SK-N-SH (cell line): ENCODE measurements around the gene LTC4S. TPM values are rescaled to one million over a fixed set of nuclear protein-coding genes. Genes with fewer than 3 reads are reported as not detected.

Experiments used
- CTCF ChIA-PET: fragments of 300-600, 350-600 bp; formaldehyde crosslinking; extraction: SDS; loops from one replicate; lab custom pipeline; 2021; lab: Yijun Ruan, JAX
- POLR2A ChIA-PET: fragments of 350-600 bp; sonication (Branson Sonifier 250); formaldehyde crosslinking; extraction: SDS; loops from one replicate; lab custom pipeline; 2020; ENCODE audit warnings: antibody characterized with exemption, inconsistent platforms; lab: Yijun Ruan, JAX
- DNase-seq: peaks from one replicate; pipeline ENCODE4 v3.0.0; 2012
- H2AFZ ChIP-seq: fragments of 200-600 bp; sonication (generic); 2 replicates; pipeline ENCODE4 v1.8.1; 2016; ENCODE audit warnings: antibody characterized with exemption, mild to moderate bottlenecking, low read depth
- H3F3A ChIP-seq: fragments of 200-600 bp; sonication (generic); replicated peaks from 2 replicates; pipeline ENCODE3; 2016; ENCODE audit warnings: antibody characterized with exemption, mild to moderate bottlenecking; ENCODE audit not compliant: insufficient read depth
- H3K27ac ChIP-seq, 2 experiments: fragments of 200-500 bp in 1 of 2; fragments of 200-600 bp in 1 of 2; sonication (Bioruptor generic) in 1 of 2; sonication (generic), shearing (Covaris generic) in 1 of 2; 2 replicates each; pipeline versions ENCODE4 v1.5.1 to v1.6.1; 2014 to 2016; ENCODE audit warnings: low read depth in 2 of 2, inconsistent platforms in 1 of 2, low read length in 1 of 2, mild to moderate bottlenecking in 1 of 2, mixed read lengths in 1 of 2
- H3K27me3 ChIP-seq: fragments of 200-600 bp; sonication (generic), shearing (Covaris generic); 2 replicates; pipeline ENCODE4 v1.6.1; 2016; ENCODE audit warnings: mixed run types; ENCODE audit not compliant: insufficient read depth
- H3K36me3 ChIP-seq, 2 experiments: fragments of 200-500 bp in 1 of 2; fragments of 200-600 bp in 1 of 2; sonication (Bioruptor generic) in 1 of 2; sonication (generic) in 1 of 2; replicated peaks in 1 of 2; 2 replicates each; pipeline versions ENCODE3 to v1.5.1; 2014 to 2016; ENCODE audit warnings: low read length in 1 of 2, mild to moderate bottlenecking in 1 of 2; ENCODE audit not compliant: insufficient read depth in 2 of 2, control insufficient read depth in 1 of 2
- H3K4me1 ChIP-seq, 2 experiments: fragments of 200-500 bp in 1 of 2; fragments of 200-600 bp in 1 of 2; sonication (Bioruptor generic) in 1 of 2; sonication (generic), shearing (Covaris generic) in 1 of 2; 2 replicates each; pipeline versions ENCODE4 v1.5.1 to v1.6.1; 2014 to 2016; ENCODE audit warnings: low read depth in 1 of 2, low read length in 1 of 2, mixed run types in 1 of 2; ENCODE audit not compliant: insufficient read depth in 2 of 2, control insufficient read depth in 1 of 2
- H3K4me2 ChIP-seq: fragments of 200-600 bp; sonication (generic), shearing (Covaris generic); 2 replicates; pipeline ENCODE4 v1.6.1; 2017; ENCODE audit warnings: mixed run types
- H3K4me3 ChIP-seq, 2 experiments: fragments of 200-500 bp in 1 of 2; fragments of 200-600 bp in 1 of 2; sonication (Bioruptor generic) in 1 of 2; sonication (generic), shearing (Covaris generic) in 1 of 2; 2 replicates each; pipeline versions ENCODE4 v1.5.1 to v1.8.1; 2014 to 2016; ENCODE audit warnings: low read depth in 2 of 2, inconsistent platforms in 1 of 2, low read length in 1 of 2, mild to moderate bottlenecking in 1 of 2, mixed read lengths in 1 of 2, moderate library complexity in 1 of 2
- H3K79me2 ChIP-seq: fragments of 200-600 bp; sonication (generic); 2 replicates; pipeline ENCODE4 v1.8.1; 2017; ENCODE audit warnings: mild to moderate bottlenecking; ENCODE audit not compliant: insufficient read depth
- H3K9ac ChIP-seq: fragments of 200-600 bp; sonication (generic); 2 replicates; pipeline ENCODE4 v1.6.1; 2017; ENCODE audit warnings: mixed run types
- H3K9me2 ChIP-seq: fragments of 200-600 bp; sonication (generic); 2 replicates; pipeline ENCODE4 v1.6.1; 2017; ENCODE audit warnings: mixed run types
- H3K9me3 ChIP-seq: fragments of 200-600 bp; sonication (generic); 2 replicates; pipeline ENCODE4 v1.6.1; 2017; ENCODE audit warnings: mixed run types, mild to moderate bottlenecking, moderate library complexity
- H4K20me1 ChIP-seq: fragments of 200-600 bp; sonication (generic); 2 replicates; pipeline ENCODE4 v1.6.1; 2017; ENCODE audit warnings: mild to moderate bottlenecking, mixed run types; ENCODE audit not compliant: insufficient read depth
- CHD2 ChIP-seq: fragments of 150-350 bp; IDR thresholded peaks from 2 replicates; pipeline ENCODE4 v1.6.1; 2018; ENCODE audit warnings: low read length; ENCODE audit not compliant: partially characterized antibody
- ELF1 ChIP-seq: IDR thresholded peaks from 2 replicates; pipeline ENCODE4 v1.4.0; 2012
- EZH2phosphoT487 ChIP-seq: fragments of 200-600 bp; sonication (generic); IDR thresholded peaks from 2 replicates; pipeline ENCODE4 v1.6.1; 2017; ENCODE audit warnings: low read depth, mixed run types, mild to moderate bottlenecking, antibody characterized with exemption, moderate library complexity, borderline replicate concordance
- FOSL2 ChIP-seq: IDR thresholded peaks from 2 replicates; pipeline ENCODE4 v1.4.0; 2012; ENCODE audit warnings: low read depth, mild to moderate bottlenecking, moderate library complexity, borderline replicate concordance
- FOXM1 ChIP-seq: IDR thresholded peaks from 2 replicates; pipeline ENCODE4 v1.4.0; 2012; ENCODE audit warnings: low read depth, mild to moderate bottlenecking
- GABPA ChIP-seq: IDR thresholded peaks from 2 replicates; pipeline ENCODE4 v1.4.0; 2012; ENCODE audit warnings: low read depth, mild to moderate bottlenecking
- PBX3 ChIP-seq: IDR thresholded peaks from 2 replicates; pipeline ENCODE4; 2012
- POLR2AphosphoS5 ChIP-seq: IDR thresholded peaks from 2 replicates; pipeline ENCODE4 v1.6.1; 2012; ENCODE audit warnings: low read depth, low read length
- SMC3 ChIP-seq: IDR thresholded peaks from 2 replicates; pipeline ENCODE4 v1.6.1; 2012; ENCODE audit warnings: low read depth, low read length, improper control_type of control experiment
- USF2 ChIP-seq: fragments of 150-350 bp; IDR thresholded peaks from 2 replicates; pipeline ENCODE4 v1.6.1; 2017; ENCODE audit warnings: antibody characterized with exemption, low read length, low read depth, borderline replicate concordance
- YY1 ChIP-seq: IDR thresholded peaks from 2 replicates; pipeline ENCODE4 v1.4.0; 2012; ENCODE audit warnings: low read depth, mild to moderate bottlenecking
- WGBS: methylation state at CpG from one replicate; pipeline ENCODE4 v1.1.6; 2017; ENCODE audit warnings: low lambda C conversion rate; 5-methylcytosine and 5-hydroxymethylcytosine counted together
- polyA plus RNA-seq, 3 experiments: library from polyadenylated mRNA; depleted of rRNA; stranded (reverse); fragments of >200 nt; gene quantifications; 2 replicates each; pipeline ENCODE4 v1.2.3, GENCODE V29; 2012
- TF ChIP-seq, protein P1 (sequence below): IDR thresholded peaks from 2 replicates; pipeline ENCODE4 v1.4.0; 2012; ENCODE audit warnings: low read depth, borderline replicate concordance
- TF ChIP-seq, protein P2 (sequence below): IDR thresholded peaks from 2 replicates; pipeline ENCODE4 v1.4.0; 2012; ENCODE audit warnings: low read depth

Gene LTC4S
- polyA plus RNA-seq, 1 of the 3 experiments (the other 2 are of a cell fraction) = 0.43 TPM

GRCh38 chr5:179771311-179771895 lies 22.4 kb upstream of the LTC4S start:
- Histone ChIP-seq H3F3A (peaks cover 3% of the 10 kb centered on the region), H3K79me2 (peaks cover 58% of the 10 kb centered on the region), H3K36me3 (peaks cover 53 to 66% of the 10 kb centered on the region in 2 experiments), H3K9me2 (no peaks in the 10 kb centered on the region), H3K27ac (no peak overlapping the region), H3K4me2 (no peak overlapping the region), H3K4me3 (no peak overlapping the region), H3K27me3 (no peaks in the 10 kb centered on the region), H4K20me1 (no peaks in the 10 kb centered on the region; the same call in 1 of the 2 replicates), H3K9ac (no peak overlapping the region), H2AFZ (no peak overlapping the region), H3K9me3 (no peaks in the 10 kb centered on the region), H3K4me1 (peaks cover 3 to 12% of the 10 kb centered on the region in 2 experiments; a peak in 3 of 4 replicates)
- ChIA-PET POLR2A (no interaction called here), CTCF (interaction anchor here (1.2 to 2.7 kb wide), 3 partner anchors 9 to 25 kb away, joined by 3 to 21 read pairs (median 3); no protein-coding TSS in a partner anchor)
- TF ChIP-seq POLR2AphosphoS5 (no peak), CHD2 (no peak), GABPA (no peak), EZH2phosphoT487 (no peak), FOXM1 (no peak), ELF1 (no peak), SMC3 (no peak), YY1 (no peak)
- TF ChIP-seq, protein P1, sequence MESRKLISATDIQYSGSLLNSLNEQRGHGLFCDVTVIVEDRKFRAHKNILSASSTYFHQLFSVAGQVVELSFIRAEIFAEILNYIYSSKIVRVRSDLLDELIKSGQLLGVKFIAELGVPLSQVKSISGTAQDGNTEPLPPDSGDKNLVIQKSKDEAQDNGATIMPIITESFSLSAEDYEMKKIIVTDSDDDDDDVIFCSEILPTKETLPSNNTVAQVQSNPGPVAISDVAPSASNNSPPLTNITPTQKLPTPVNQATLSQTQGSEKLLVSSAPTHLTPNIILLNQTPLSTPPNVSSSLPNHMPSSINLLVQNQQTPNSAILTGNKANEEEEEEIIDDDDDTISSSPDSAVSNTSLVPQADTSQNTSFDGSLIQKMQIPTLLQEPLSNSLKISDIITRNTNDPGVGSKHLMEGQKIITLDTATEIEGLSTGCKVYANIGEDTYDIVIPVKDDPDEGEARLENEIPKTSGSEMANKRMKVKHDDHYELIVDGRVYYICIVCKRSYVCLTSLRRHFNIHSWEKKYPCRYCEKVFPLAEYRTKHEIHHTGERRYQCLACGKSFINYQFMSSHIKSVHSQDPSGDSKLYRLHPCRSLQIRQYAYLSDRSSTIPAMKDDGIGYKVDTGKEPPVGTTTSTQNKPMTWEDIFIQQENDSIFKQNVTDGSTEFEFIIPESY = no peak
- TF ChIP-seq, protein P2, sequence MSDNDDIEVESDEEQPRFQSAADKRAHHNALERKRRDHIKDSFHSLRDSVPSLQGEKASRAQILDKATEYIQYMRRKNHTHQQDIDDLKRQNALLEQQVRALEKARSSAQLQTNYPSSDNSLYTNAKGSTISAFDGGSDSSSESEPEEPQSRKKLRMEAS = no peak
- 88% methylated on average over 4 of the region's 4 CpGs for WGBS
- DNase-seq = no peak

DNA sequence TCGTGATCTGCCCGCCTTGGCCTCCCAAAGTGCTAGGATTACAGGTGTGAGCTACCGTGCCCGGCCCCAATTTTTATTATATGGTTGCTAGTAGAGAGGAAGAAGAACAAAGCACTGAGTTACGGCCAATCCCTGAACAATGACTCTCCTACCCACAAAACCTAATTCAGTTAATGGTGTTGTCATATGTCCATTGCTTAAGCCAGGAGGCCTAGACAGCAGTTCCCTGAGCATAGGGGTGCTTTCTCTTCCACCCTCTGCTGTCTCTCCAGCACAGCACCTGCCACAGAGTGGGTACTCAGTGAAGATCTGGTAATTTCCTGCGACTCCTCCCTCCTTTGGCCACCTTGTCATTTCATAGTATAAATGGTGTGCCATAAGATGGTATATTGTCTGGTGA lies 21.4 kb upstream of the LTC4S start:
- CTCF ChIA-PET = interaction anchor here (2.7 kb wide), 1 partner anchor 10 kb away, joined by 21 read pairs; no protein-coding TSS in a partner anchor
- no peaks in the 10 kb centered on the region; the same call in 1 of the 2 replicates for H4K20me1 ChIP-seq

More for the DNA sequence above, 21.4 kb upstream of the LTC4S start:
- peaks cover 0 to 3% of the 10 kb centered on the region in 2 experiments; a peak in 1 of 4 replicates for H3K4me1 ChIP-seq
- WGBS = 97% methylated on average over 6 of the region's 6 CpGs
- H3K79me2 ChIP-seq = peaks cover 48% of the 10 kb centered on the region
- no peaks in the 10 kb centered on the region for H3F3A ChIP-seq
- no peak overlapping the region for H3K9ac ChIP-seq
- no peaks in the 10 kb centered on the region for H3K9me2 ChIP-seq
- peaks cover 56 to 71% of the 10 kb centered on the region in 2 experiments for H3K36me3 ChIP-seq
- H3K4me3 ChIP-seq = no peak overlapping the region
- H3K27ac ChIP-seq = no peak overlapping the region
- no peak overlapping the region for H2AFZ ChIP-seq
- no peaks in the 10 kb centered on the region for H3K27me3 ChIP-seq
- no peak for DNase-seq
- H3K4me2 ChIP-seq = no peak overlapping the region
- POLR2A ChIA-PET = no interaction called here
- no peak for TF ChIP-seq EZH2phosphoT487
- TF ChIP-seq PBX3 = no peak
- TF ChIP-seq USF2 = no peak
- no peak for TF ChIP-seq YY1
- TF ChIP-seq FOSL2 = no peak
- H3K9me3 ChIP-seq = no peaks in the 10 kb centered on the region
